ENCODE data around the gene HECW1.

The HECW1 gene

GRCh38 chr7:43278088-43278644 is 165.7 kb downstream of the HECW1 start:
- Mint-ChIP-seq H3K4me3 (no peak overlapping the region), H3K9me3 (no peaks in the 10 kb centered on the region), H3K36me3 (no peaks in the 10 kb centered on the region), H3K27ac (no peak overlapping the region), H3K27me3 (peaks cover 27% of the 10 kb centered on the region), H3K4me1 (no peaks in the 10 kb centered on the region)
- no peak for ATAC-seq

GRCh38 chr7:43281268-43281667 is 168.8 kb downstream of the HECW1 start:
- Mint-ChIP-seq H3K4me3 (no peak overlapping the region), H3K4me1 (no peaks in the 10 kb centered on the region), H3K27ac (no peak overlapping the region), H3K9me3 (peaks cover 4% of the 10 kb centered on the region), H3K36me3 (no peaks in the 10 kb centered on the region), H3K27me3 (peaks cover 20% of the 10 kb centered on the region)
- no peak for ATAC-seq

DNA sequence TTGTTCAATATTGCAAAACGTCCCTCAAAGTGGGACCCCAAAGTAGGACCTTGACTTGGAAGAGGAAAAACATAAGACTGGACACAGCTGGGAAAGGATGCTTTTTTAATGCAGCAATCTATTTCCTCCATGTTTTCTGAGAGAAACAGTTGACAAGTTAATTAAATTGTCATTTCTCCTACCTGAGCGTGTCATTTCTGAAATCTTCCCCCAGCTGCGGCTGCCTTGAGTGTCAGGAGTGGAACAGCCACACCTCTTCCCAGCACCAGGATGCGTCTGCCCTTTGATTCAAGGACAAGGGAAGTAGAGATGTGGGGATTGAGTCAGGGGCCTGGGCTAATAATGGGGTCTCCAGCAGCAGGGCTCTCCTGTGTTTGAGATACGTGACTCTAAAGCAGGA is 171.3 kb downstream of the HECW1 start:
- peaks cover 7% of the 10 kb centered on the region for H3K9me3 Mint-ChIP-seq
- no peak overlapping the region for H3K27ac Mint-ChIP-seq
- H3K36me3 Mint-ChIP-seq: no peaks in the 10 kb centered on the region
- H3K27me3 Mint-ChIP-seq: peaks cover 25% of the 10 kb centered on the region
- H3K4me3 Mint-ChIP-seq: no peak overlapping the region
- H3K4me1 Mint-ChIP-seq: no peaks in the 10 kb centered on the region
- no peak for ATAC-seq

DNA sequence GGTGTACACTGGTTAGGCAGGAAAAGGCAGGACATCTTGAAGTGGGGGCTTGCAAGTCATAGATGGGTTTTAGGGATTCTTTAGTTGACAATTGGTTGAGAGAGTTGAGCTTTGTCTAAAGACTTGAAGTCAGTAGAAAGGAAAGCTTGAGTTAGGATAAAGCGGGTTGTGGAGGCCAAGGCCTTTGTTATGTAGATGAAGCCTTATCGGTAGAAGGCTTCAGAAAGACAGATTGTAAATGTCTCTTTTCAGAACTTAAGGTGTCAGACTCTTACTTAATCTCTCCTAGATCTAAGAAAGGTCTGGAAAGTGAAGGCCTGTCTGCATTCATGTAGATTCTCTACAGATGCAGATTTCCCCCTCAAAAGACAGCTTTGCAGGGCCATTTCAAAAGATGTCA is 177.4 kb downstream of the HECW1 start:
- H3K36me3 Mint-ChIP-seq: no peaks in the 10 kb centered on the region
- peaks cover 15% of the 10 kb centered on the region for H3K9me3 Mint-ChIP-seq
- peaks cover 22% of the 10 kb centered on the region for H3K27me3 Mint-ChIP-seq
- H3K4me3 Mint-ChIP-seq: no peak overlapping the region
- no peaks in the 10 kb centered on the region for H3K4me1 Mint-ChIP-seq
- no peak for ATAC-seq
- no peak overlapping the region for H3K27ac Mint-ChIP-seq

DNA sequence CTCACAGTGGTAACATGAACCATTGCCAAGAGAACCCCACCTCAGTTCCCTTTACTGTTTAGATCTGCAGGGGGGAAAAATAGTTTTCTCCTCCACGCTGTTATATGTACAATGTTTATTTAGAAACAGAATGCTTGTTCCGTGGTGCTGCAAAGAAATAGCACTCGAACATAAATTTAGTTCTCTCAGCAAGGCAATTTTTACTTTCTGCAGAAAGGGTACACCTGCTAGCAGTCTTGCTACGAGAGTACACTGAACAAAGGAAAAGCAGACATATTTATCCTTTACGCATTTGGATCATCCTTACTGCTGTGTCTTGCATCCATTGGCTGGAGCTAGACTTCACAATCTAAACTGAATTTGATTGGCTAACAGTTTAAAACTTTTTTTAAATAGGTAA is 178.5 kb downstream of the HECW1 start:
- H3K4me3 Mint-ChIP-seq: no peak overlapping the region
- H3K36me3 Mint-ChIP-seq: no peaks in the 10 kb centered on the region
- no peaks in the 10 kb centered on the region for H3K4me1 Mint-ChIP-seq
- ATAC-seq: no peak
- no peak overlapping the region for H3K27ac Mint-ChIP-seq
- peaks cover 30% of the 10 kb centered on the region for H3K27me3 Mint-ChIP-seq
- peaks cover 12% of the 10 kb centered on the region for H3K9me3 Mint-ChIP-seq

DNA sequence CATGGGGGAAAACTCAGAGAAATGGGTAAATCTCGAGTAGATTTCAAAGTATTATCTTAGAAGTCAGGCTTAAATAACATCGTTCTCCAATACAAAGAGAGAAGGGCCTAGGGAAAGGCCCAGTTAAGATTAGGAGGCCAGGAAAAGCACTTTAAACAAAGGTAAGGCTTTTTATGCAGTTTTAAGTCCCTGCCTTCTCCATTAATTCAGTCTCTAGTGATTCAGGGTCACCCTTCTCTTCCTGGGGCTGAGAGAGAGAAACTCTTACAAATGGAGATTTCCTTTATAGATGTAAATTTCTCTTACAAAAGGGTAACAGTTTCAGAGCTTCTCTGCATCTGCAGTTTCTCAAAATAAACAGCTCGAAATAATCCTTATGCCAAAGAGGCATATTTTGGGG is 179.3 kb downstream of the HECW1 start:
- H3K27ac Mint-ChIP-seq: no peak overlapping the region
- H3K9me3 Mint-ChIP-seq: peaks cover 11% of the 10 kb centered on the region
- peaks cover 27% of the 10 kb centered on the region for H3K27me3 Mint-ChIP-seq
- H3K36me3 Mint-ChIP-seq: no peaks in the 10 kb centered on the region
- no peak overlapping the region for H3K4me3 Mint-ChIP-seq
- H3K4me1 Mint-ChIP-seq: no peaks in the 10 kb centered on the region
- no peak for ATAC-seq

DNA sequence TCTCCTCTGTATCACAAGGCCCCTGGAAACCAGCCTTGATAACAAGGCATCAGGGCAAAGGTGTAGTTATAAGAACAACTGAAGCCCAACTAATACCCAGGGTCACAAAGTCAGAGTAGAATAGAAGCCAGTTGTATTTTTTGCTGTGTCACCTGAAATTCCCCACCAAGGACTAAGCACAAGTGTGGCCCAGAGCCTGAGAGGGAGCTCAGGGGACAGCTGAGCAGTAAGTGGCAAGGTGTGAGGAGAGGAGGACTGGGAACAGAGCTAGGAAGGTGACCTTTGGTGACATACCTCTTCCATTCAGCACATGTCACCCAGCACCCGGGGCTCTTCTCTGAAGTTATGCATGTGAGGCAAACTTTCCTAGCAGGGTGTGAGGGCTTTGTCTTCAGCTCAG is 179.9 kb downstream of the HECW1 start:
- no peak for ATAC-seq
- Mint-ChIP-seq H3K27me3 (peaks cover 21% of the 10 kb centered on the region), H3K4me1 (no peaks in the 10 kb centered on the region), H3K27ac (no peak overlapping the region), H3K4me3 (no peak overlapping the region), H3K36me3 (no peaks in the 10 kb centered on the region), H3K9me3 (peaks cover 8% of the 10 kb centered on the region)

- no peaks in the 10 kb centered on the region for H3K4me1 Mint-ChIP-seq
- H3K27me3 Mint-ChIP-seq: peaks cover 18% of the 10 kb centered on the region
- peaks cover 8% of the 10 kb centered on the region for H3K9me3 Mint-ChIP-seq
- no peaks in the 10 kb centered on the region for H3K36me3 Mint-ChIP-seq
- H3K27ac Mint-ChIP-seq: no peak overlapping the region
- no peak for ATAC-seq
- H3K4me3 Mint-ChIP-seq: no peak overlapping the region
These were observed 181.7 kb downstream of the HECW1 start for GRCh38 chr7:43294080-43294630.

DNA sequence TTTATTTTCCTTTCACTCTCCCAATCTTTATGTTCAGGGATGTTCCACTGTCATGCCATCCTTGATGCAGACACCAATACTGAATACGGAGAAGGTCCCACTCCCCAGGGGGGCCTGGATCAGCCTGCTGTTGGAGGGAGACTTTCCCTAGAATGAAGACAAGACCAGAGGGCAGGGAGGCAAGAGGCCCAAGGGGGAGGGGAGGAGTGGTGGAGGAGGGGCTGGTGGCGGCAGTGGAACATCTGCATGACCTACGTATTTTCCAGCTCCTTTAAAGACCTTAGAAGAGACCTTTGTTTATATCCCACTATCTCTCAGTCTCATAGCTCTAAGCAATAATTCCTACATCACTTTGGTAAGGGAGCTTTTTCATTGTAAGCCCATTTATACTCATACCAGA is 183.0 kb downstream of the HECW1 start:
- no peak overlapping the region for H3K27ac Mint-ChIP-seq
- H3K4me3 Mint-ChIP-seq: no peak overlapping the region
- no peaks in the 10 kb centered on the region for H3K4me1 Mint-ChIP-seq
- no peaks in the 10 kb centered on the region for H3K36me3 Mint-ChIP-seq
- H3K9me3 Mint-ChIP-seq: peaks cover 3% of the 10 kb centered on the region
- no peak for ATAC-seq
- H3K27me3 Mint-ChIP-seq: peaks cover 18% of the 10 kb centered on the region

DNA sequence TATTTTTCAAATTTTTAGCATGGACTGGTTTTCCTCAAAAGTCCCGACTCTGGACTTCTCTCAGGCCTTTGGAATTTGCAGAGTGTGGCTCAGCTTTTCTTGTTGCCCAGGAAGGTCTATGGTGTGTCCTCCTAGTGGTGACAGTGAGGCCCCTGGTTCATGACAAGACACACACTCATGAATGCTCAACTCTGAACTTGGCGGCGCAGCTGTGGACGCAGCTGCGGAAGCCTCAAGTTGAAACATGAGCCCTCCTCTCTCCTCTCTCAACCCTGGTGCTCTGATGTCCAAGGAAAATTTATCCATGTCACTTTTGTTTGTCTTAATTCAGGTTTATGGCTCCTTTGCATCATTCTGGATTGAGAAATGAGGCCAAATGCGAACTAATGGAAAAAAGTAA is 183.9 kb downstream of the HECW1 start:
- no peaks in the 10 kb centered on the region for H3K9me3 Mint-ChIP-seq

DNA sequence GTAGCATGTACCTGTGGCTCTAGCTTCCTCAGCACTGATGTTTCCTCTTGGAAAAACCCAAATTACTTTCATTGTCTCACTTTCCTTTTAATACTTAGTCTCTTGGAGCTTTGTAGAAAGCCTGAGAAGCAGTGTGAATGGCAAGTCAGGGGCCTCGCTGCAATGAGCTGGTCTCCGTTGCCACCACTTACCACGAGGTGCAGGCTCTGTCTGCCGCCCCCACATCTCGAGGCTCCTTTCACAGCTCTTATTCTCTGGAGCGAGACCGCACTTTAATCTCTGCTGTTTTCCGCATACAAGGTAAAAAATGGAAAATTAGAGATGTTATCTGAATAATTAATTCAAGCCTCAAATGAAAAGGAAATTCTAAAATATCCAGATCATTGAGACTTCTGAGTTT is 186.2 kb downstream of the HECW1 start:
- Mint-ChIP-seq H3K9me3 (no peaks in the 10 kb centered on the region), H3K4me1 (no peaks in the 10 kb centered on the region), H3K4me3 (no peak overlapping the region), H3K27ac (no peak overlapping the region), H3K27me3 (peaks cover 35% of the 10 kb centered on the region), H3K36me3 (no peaks in the 10 kb centered on the region)
- no peak for ATAC-seq

More for the DNA sequence above, 183.9 kb downstream of the HECW1 start:
- H3K4me1 Mint-ChIP-seq: no peaks in the 10 kb centered on the region
- H3K27ac Mint-ChIP-seq: no peak overlapping the region
- no peak for ATAC-seq
- H3K4me3 Mint-ChIP-seq: no peak overlapping the region
- no peaks in the 10 kb centered on the region for H3K36me3 Mint-ChIP-seq
- peaks cover 18% of the 10 kb centered on the region for H3K27me3 Mint-ChIP-seq

- Mint-ChIP-seq H3K36me3 (no peaks in the 10 kb centered on the region), H3K9me3 (no peaks in the 10 kb centered on the region), H3K27me3 (peaks cover 22% of the 10 kb centered on the region), H3K27ac (no peak overlapping the region), H3K4me1 (no peaks in the 10 kb centered on the region), H3K4me3 (no peak overlapping the region)
- no peak for ATAC-seq
These were observed 187.7 kb downstream of the HECW1 start for GRCh38 chr7:43300121-43300520.

- H3K4me3 Mint-ChIP-seq: no peak overlapping the region
- H3K27me3 Mint-ChIP-seq: peaks cover 28% of the 10 kb centered on the region
- no peaks in the 10 kb centered on the region for H3K36me3 Mint-ChIP-seq
- H3K9me3 Mint-ChIP-seq: no peaks in the 10 kb centered on the region
- ATAC-seq: no peak
- H3K27ac Mint-ChIP-seq: no peak overlapping the region
- H3K4me1 Mint-ChIP-seq: no peaks in the 10 kb centered on the region
These were observed 189.8 kb downstream of the HECW1 start for GRCh38 chr7:43302211-43302711.

- Mint-ChIP-seq H3K36me3 (no peaks in the 10 kb centered on the region), H3K4me1 (no peaks in the 10 kb centered on the region), H3K9me3 (no peaks in the 10 kb centered on the region), H3K27me3 (peaks cover 32% of the 10 kb centered on the region), H3K27ac (no peak overlapping the region), H3K4me3 (no peak overlapping the region)
- ATAC-seq: no peak
These were observed 190.5 kb downstream of the HECW1 start for GRCh38 chr7:43302773-43303460.

DNA sequence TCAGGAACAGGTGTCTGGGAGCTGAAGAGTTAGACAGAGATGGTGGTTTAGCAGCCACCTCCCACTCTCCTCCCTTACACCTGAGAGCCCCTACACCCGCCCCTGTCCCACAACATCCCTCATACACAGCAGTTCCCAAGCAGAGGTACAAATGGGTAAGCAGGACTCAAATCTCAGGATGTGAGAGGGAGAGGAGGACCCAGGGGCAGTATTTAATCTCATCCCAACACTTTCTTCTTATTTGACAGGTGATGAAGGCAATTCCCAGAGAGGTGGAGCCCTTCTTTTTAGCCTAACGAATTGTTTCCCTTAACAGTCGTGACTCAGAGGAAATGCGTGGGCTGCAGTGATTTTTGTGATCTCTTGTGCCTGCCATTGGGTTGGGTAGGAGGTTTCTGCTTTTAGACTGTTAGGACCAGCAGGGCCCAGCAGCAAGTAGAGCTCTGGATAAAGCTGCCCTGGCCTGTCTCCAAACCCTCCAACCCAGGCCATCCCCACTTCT is 191.3 kb downstream of the HECW1 start:
- Mint-ChIP-seq H3K9me3 (no peaks in the 10 kb centered on the region), H3K27ac (no peak overlapping the region), H3K4me1 (no peaks in the 10 kb centered on the region), H3K27me3 (peaks cover 32% of the 10 kb centered on the region), H3K4me3 (no peak overlapping the region), H3K36me3 (no peaks in the 10 kb centered on the region)
- no peak for ATAC-seq

DNA sequence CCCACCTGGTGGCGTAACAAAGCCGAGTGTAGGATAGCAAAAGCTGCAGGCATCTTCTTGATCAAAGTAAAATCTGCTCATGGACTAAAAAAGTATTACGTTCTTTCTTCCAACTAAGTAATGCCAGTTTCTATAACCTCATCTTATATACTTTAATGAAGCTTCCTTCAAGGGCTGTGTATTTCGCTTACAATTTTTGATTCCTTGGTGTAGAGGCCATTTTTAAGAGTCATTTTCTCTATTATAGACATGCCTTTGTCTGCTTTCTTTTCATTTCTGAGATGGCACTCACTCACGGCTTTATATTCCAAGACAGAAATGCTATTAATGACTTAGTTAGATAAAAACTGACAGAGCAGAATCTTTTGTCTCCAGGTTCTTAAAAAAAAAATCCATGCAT is 194.0 kb downstream of the HECW1 start:
- H3K4me3 Mint-ChIP-seq: no peak overlapping the region
- H3K4me1 Mint-ChIP-seq: no peaks in the 10 kb centered on the region
- H3K9me3 Mint-ChIP-seq: no peaks in the 10 kb centered on the region
- no peaks in the 10 kb centered on the region for H3K36me3 Mint-ChIP-seq
- ATAC-seq: no peak
- H3K27ac Mint-ChIP-seq: no peak overlapping the region
- peaks cover 32% of the 10 kb centered on the region for H3K27me3 Mint-ChIP-seq
